ENCODE data around the gene CCDC60.

The CCDC60 gene

GRCh38 chr12:119322301-119322723 lies 12.2 kb upstream of the CCDC60 start:
- Histone ChIP-seq H3K9me2 (replicated peaks; ENCODE audit: control insufficient read depth, low read length) (no peaks in the 10 kb centered on the region), H3K36me3 (ENCODE audit: control insufficient read depth, low read length) (no peaks in the 10 kb centered on the region), H3K4me2 (ENCODE audit: low read length) (no peak overlapping the region), H3K79me2 (ENCODE audit: control insufficient read depth, low read length) (no peaks in the 10 kb centered on the region), H3K4me1 (ENCODE audit: control insufficient read depth, low read length) (no peaks in the 10 kb centered on the region), H3F3A (ENCODE audit: control insufficient read depth, insufficient read depth) (no peaks in the 10 kb centered on the region), H3K4me3 (ENCODE audit: low read length) (no peak overlapping the region), H3K27me3 (ENCODE audit: control insufficient read depth, low read length) (peaks cover 8% of the 10 kb centered on the region; the same call in 1 of the 2 replicates), H3K27ac (ENCODE audit: low read depth, low read length) (no peak overlapping the region), H3K9me3 (ENCODE audit: control insufficient read depth, insufficient read depth, low read length) (no peaks in the 10 kb centered on the region), H4K20me1 (ENCODE audit: control insufficient read depth, insufficient read depth, low read depth, low read length) (no peaks in the 10 kb centered on the region)
- no peak for TF ChIP-seq EZH2phosphoT487 (IDR thresholded peaks at IDR 0.05; ENCODE audit: borderline replicate concordance, low read length)
- no peak for TF ChIP-seq CTCF (IDR thresholded peaks at IDR 0.05; ENCODE audit: low read depth, low read length, poor library complexity, severe bottlenecking)

GRCh38 chr12:119325813-119326212 lies 8.7 kb upstream of the CCDC60 start:
- Histone ChIP-seq H3K27ac (ENCODE audit: low read depth, low read length) (no peak overlapping the region), H3K27me3 (ENCODE audit: control insufficient read depth, low read length) (peaks cover 8% of the 10 kb centered on the region; the same call in 1 of the 2 replicates), H3K9me2 (replicated peaks; ENCODE audit: control insufficient read depth, low read length) (no peaks in the 10 kb centered on the region), H3K4me2 (ENCODE audit: low read length) (no peak overlapping the region), H3K4me1 (ENCODE audit: control insufficient read depth, low read length) (no peaks in the 10 kb centered on the region), H3K36me3 (ENCODE audit: control insufficient read depth, low read length) (no peaks in the 10 kb centered on the region), H3K79me2 (ENCODE audit: control insufficient read depth, low read length) (no peaks in the 10 kb centered on the region), H3F3A (ENCODE audit: control insufficient read depth, insufficient read depth) (no peaks in the 10 kb centered on the region), H3K4me3 (ENCODE audit: low read length) (no peak overlapping the region), H3K9me3 (ENCODE audit: control insufficient read depth, insufficient read depth, low read length) (no peaks in the 10 kb centered on the region), H4K20me1 (ENCODE audit: control insufficient read depth, insufficient read depth, low read depth, low read length) (no peaks in the 10 kb centered on the region)
- TF ChIP-seq CTCF (IDR thresholded peaks at IDR 0.05; ENCODE audit: low read depth, low read length, poor library complexity, severe bottlenecking) (no peak), EZH2phosphoT487 (IDR thresholded peaks at IDR 0.05; ENCODE audit: borderline replicate concordance, low read length) (no peak)

- no peaks in the 10 kb centered on the region for H3K36me3 ChIP-seq (ENCODE audit: control insufficient read depth, low read length)
- no peaks in the 10 kb centered on the region for H4K20me1 ChIP-seq (ENCODE audit: control insufficient read depth, insufficient read depth, low read depth, low read length)
- no peaks in the 10 kb centered on the region for H3K9me2 ChIP-seq (replicated peaks; ENCODE audit: control insufficient read depth, low read length)
- H3K27me3 ChIP-seq (ENCODE audit: control insufficient read depth, low read length) = peaks cover 8% of the 10 kb centered on the region; the same call in 1 of the 2 replicates
- TF ChIP-seq CTCF (IDR thresholded peaks at IDR 0.05; ENCODE audit: low read depth, low read length, poor library complexity, severe bottlenecking) (no peak), EZH2phosphoT487 (IDR thresholded peaks at IDR 0.05; ENCODE audit: borderline replicate concordance, low read length) (no peak)
- H3F3A ChIP-seq (ENCODE audit: control insufficient read depth, insufficient read depth) = no peaks in the 10 kb centered on the region
- H3K4me3 ChIP-seq (ENCODE audit: low read length) = no peak overlapping the region
- no peaks in the 10 kb centered on the region for H3K4me1 ChIP-seq (ENCODE audit: control insufficient read depth, low read length)
- H3K4me2 ChIP-seq (ENCODE audit: low read length) = no peak overlapping the region
- no peak overlapping the region for H3K27ac ChIP-seq (ENCODE audit: low read depth, low read length)
- H3K9me3 ChIP-seq (ENCODE audit: control insufficient read depth, insufficient read depth, low read length) = no peaks in the 10 kb centered on the region
- no peaks in the 10 kb centered on the region for H3K79me2 ChIP-seq (ENCODE audit: control insufficient read depth, low read length)
These were observed 8.2 kb upstream of the CCDC60 start for GRCh38 chr12:119326341-119326740.

Data from DOHH2 (cell line).